GM12891 (cell line): ENCODE data around the gene TMA7B.

Source experiments
- POLR2A ChIP-seq: IDR thresholded peaks from 2 replicates; pipeline ENCODE4 v1.6.1; 2011; ENCODE audit warnings: low read depth, low read length, control low read depth
- TAF1 ChIP-seq: IDR thresholded peaks from 2 replicates; pipeline ENCODE4 v1.6.1; 2011; ENCODE audit warnings: low read depth, low read length, control low read depth

DNA sequence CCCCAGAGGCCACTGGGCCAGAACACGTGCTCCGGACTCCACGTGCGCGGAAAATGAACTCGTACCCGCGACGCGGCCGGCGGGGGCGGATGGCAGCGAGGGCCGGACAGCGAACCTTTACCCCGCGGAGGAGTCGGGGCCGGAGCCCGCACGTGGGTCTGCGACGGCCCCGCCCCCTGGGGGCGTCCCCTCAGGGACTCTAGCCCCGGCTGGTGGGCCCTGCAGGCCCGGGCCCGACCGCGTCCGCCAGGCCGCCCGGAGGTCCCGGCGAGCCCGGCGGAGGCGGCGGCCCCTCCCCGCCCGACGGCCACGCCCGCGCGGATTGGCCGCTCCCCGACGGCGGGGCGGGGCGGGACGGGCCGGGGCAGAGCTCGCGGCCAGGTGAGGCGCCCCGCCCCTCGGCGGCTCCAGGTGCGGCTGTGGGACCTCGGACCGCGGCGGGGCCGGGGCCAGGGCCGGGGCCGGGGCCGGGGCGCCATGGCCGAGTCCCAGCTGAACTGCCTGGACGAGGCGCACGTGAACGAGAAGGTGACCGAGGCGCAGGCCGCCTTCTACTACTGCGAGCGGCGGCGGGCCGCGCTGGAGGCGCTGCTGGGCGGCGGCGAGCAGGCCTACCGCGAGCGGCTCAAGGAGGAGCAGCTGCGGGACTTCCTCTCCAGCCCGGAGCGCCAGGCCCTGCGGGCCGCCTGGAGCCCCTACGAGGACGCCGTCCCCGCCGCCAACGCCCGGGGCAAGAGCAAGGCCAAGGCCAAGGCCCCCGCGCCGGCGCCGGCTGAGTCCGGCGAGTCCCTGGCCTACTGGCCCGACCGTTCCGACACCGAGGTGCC, 34.6 kb downstream of the TMA7B start, which contains the start of gene FAM83F:
- TF ChIP-seq POLR2A, result no peak
- TF ChIP-seq TAF1, result no peak
